K562 treated with DMSO at 1 percent for 4 hours (cell line): ENCODE measurements around the gene CCL24. TPM values are rescaled to one million over a fixed set of nuclear protein-coding genes. Genes with fewer than 3 reads are reported as not detected.

Experiments
- total RNA-seq: library from RNA; unstranded; fragments of 300-600 nt; gene quantifications from 2 replicates; pipeline ENCODE4 v1.2.3, GENCODE V29; 2022; ENCODE audit not compliant: insufficient read depth

CCL24 gene, protein sequence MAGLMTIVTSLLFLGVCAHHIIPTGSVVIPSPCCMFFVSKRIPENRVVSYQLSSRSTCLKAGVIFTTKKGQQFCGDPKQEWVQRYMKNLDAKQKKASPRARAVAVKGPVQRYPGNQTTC
- total RNA-seq = 3.5 TPM in 1 of 2 replicates, not detected in the other

DNA sequence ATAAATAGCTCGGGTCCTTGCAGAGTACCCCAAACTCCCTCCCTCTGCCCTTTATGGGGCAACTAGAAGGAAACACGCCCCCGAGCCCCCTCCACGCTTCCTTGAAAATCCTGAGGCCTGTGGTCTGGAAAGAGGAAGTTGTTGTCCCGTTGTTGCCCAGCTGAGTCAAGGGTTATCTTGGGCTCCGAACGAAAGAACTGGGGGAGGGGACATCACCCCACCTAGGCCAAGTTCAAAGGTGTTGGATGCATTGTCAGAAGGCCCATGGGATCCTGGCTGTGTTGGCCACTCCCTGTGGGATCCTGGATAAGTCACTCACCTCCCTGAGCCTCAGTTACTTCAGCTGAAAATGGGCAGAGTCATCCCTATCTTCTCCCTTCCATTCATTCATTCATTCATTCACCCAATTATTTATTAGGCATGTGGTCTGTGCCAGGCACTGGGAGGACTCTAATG is at the start of gene CCL24:
Gene CCL24, minus strand, starts transcription at position 26 of the 456 bp plus-strand sequence. CDS start 91 bp downstream, outside the sequence.

DNA sequence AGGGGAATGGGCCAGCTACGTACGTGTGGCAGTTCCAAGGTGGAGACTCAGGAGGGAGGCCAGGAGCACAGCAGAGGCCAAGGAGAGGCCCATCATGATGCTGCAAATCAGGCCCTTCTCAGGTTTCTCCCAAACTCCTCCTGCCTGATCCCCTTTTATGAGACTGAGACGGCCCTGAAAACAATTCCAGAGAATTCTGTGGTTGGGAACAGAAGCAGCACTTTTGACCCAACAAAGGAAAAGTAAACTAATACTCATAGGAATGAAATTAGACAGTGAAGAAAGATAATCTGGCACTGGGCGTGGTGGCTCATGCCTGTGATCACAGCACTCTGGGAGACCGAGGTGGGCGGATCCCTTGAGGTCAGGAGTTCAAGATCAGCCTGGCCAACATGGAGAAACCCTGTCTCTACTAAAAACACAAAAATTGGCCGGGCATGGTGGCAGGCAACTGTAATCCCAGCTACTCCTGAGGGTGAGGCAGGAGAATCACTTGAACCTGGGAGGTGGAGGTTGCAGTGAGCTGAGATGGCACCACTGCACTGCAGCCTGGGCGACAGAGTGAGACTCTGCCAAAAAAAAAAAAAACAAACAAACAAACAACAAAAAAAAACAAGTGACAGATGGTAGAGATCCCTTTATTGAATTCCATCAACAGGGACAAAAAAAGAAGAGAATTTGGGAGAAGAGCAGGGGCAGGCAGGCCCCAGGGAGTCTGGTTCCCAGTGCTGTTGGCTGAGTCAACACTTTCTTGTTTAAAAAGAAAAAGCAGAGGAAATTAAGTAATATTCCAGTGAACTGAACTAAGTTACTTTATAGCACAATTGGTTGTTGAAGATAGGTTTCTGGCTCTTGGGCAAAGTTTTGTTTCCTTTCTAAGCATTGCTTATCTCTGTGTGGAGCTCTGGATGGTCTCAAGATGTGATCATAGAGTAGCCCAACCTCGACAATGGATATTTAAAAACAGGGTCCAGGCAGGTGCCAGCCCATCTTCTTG is 41.2 kb downstream of the CCL24 start, which contains the start of gene CCL26:
Gene CCL26, minus strand, starts transcription at position 131 of the 997 bp plus-strand sequence. Its CDS starts 35 bp downstream, at position 96.

Other genes with a start within 250 kb of the CCL24 start
- 20.1 and 20.8 TPM in 2 replicates for gene HIP1, start 74.9 kb downstream of the CCL24 start, total RNA-seq
- gene CCL26, start 41.6 kb downstream of the CCL24 start, total RNA-seq = 3.6 TPM in 1 of 2 replicates, not detected in the other
- gene RHBDD2, start 65.2 kb upstream of the CCL24 start, total RNA-seq = 116 and 123 TPM in 2 replicates
- 162 and 201 TPM in 2 replicates for gene POR, start 101.3 kb upstream of the CCL24 start, total RNA-seq
- 54.0 and 57.3 TPM in 2 replicates for gene TMEM120A, start 180.8 kb upstream of the CCL24 start, total RNA-seq
- 58.9 and 59.6 TPM in 2 replicates for gene STYXL1, start 234.2 kb upstream of the CCL24 start, total RNA-seq
- gene MDH2, start 234.3 kb upstream of the CCL24 start, total RNA-seq = 357 and 369 TPM in 2 replicates